K562 (cell line): ENCODE measurements around the gene CNOT2. TPM values are rescaled to one million over a fixed set of nuclear protein-coding genes. Genes with fewer than 3 reads are reported as not detected.

Experiments
- CHCHD3 ChIP-seq: fragments of 250-450 bp; sonication (Bioruptor Pico); IDR thresholded peaks from 2 replicates; pipeline ENCODE4 v2.1.2; 2022; ENCODE audit warnings: mild to moderate bottlenecking
- PRDM10 ChIP-seq: fragments of 450-650 bp; IDR thresholded peaks from 2 replicates; pipeline ENCODE4 v1.6.1; 2018; ENCODE audit not compliant: partially characterized antibody
- ZNF280B ChIP-seq: fragments of 250-450 bp; sonication (Bioruptor Pico); IDR thresholded peaks from 2 replicates; pipeline ENCODE4 v1.5.1; 2021; ENCODE audit warnings: mild to moderate bottlenecking
- polyA plus RNA-seq, 8 experiments: library from polyadenylated mRNA; depleted of rRNA in 4 of 8; stranded (reverse) in 5 of 8; unstranded in 3 of 8; fragments of >200 nt; fragmentation: Nextera tagmentation in 2 of 8; fragmentation: Illumina TruSeq in 1 of 8; extraction: Ambion mirVana in 2 of 8; extraction: Trizol in 1 of 8; gene quantifications; 2 replicates each; pipeline versions ENCODE4 v1.2.1 to v1.2.3, GENCODE V29; 2011 to 2014; ENCODE audit warnings: inconsistent platforms in 1 of 8, missing spikeins in 1 of 8
- total RNA-seq, 7 experiments: library from RNA; depleted of rRNA in 6 of 7; stranded (reverse); fragments of >200 nt in 6 of 7; fragmentation: Illumina TruSeq in 2 of 7; extraction: Trizol in 2 of 7; gene quantifications; 2 replicates each; pipeline versions ENCODE4 v1.2.1 to v1.2.3, GENCODE V29; 2011 to 2021; ENCODE audit warnings: low replicate concordance in 1 of 7

The CNOT2 gene
- total and polyA plus RNA-seq, 9 of the 15 experiments (the other 6 are each of a cell fraction or from before 2014, with no cell fraction given): 43.6 to 119 (median 84.4) TPM

- TF ChIP-seq CHCHD3 (CRISPR knock-in tag): no peak
- TF ChIP-seq PRDM10: no peak
- no peak for TF ChIP-seq ZNF280B (CRISPR knock-in tag)
Observed at GRCh38 chr12:70243510-70244371, 508 bp downstream of the CNOT2 start (continued).
